ENCODE data around the gene KLHDC8B.
A peak's percentile ranks its signal among the peaks of the same experiment; 100 is the strongest.

The KLHDC8B gene

DNA sequence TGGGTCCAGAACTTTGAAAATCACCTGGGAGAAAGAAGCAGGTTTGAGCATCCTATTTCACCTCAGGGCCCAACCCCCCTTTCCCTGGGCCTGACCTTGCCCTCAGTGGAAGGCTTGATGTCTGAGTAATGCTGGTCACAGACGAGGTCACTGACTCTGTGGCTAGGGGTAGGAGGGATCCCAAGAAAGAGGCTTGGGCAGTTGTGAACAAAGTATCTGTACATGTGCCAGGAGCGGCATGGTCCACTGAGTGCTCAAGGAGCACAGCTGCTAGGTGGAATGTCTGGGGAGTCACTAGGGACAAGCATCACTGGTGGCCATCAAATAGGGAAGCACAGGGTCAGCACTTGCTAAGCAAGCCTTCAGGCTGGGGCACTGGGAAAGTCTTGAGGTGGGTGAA is 12.6 kb upstream of the KLHDC8B start:
- DNase-seq (ENCODE audit: low read depth) = no peak

DNA sequence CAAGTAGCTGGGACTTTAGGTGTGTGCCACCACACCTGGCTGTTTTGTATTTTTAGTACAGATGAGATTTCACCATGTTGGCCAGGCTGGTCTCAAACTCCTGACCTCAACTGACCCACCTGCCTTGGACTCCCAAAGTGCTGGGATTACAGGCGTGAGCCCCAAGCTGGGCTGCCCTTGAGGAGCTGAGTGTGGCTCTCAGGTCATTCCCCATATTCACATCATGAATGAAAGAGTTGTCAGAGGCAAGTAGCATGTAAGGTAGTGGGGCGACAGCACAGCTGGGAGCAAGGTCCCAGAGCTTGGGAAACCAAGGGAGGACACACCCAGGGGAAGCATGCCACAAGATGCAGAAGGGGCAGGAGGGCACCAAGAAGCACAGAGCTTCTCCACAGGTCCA is 10.2 kb upstream of the KLHDC8B start:
- DNase-seq (ENCODE audit: low read depth) = no peak

DNA sequence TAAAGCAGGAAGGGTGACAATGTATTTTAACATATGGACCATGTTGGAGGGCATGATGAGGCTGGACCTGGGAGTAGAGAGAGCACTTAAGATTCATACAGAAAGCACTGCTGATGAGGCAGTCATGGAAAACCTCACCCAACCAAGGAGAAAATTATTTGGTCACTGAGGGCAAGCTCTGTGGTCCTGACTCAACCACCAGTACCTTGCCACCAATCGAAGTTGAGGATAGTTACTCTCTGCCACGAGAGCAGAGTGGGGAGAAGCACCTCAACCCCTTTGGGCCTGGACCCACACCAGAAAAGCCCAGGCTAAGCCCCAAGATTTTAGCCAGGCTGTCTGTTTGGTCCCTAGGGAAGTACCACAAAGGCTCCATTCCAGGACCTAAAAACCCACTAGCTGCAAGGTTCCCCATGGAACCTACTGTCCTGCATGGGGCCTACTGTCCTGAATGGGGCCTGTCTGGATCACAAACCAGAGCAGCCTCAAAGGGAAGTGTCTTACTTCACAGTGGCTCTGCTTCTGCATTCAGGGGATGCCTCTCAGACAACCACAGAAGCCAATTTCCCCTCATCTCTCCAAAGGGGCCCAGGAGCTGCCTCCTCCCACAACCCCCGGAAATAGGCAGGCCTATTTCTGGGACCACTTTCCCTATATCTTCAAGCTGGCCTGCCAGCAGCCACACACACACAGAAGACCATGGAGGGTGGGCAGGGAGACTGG is 9.4 kb upstream of the KLHDC8B start:
- DNase-seq (ENCODE audit: low read depth) = no peak

DNA sequence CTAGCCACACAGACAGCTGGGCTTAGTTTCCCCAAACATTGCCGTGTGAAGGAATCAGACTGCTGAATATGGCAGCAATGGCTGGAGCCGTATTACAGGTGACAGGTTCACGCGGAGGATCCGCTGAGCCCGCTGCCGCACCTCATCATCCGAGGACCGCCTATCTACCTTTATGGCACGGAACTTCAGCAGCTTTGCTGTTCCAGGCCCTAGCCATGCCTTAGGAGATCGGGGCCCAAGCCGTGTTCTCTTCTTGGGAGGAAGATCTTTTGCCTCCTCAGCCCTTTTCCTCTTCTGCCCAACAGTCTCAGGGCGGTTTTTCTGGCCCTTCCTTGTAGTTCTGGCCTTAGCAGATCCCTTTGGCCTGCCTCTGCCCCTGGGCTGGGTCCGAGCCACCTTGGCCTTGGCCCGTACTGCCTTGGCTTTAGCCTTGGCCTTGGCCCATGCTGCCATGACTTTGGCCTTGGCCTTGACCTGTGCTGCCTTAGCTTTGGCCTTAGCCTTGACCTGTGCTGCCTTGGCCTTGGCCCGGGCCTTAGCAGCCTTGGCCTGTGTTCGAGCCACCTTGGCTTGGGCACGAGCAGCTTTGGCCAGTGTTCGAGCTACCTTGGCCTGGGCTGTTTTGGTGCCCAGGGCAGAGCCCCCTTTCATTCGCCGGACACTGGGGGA is 8.5 kb upstream of the KLHDC8B start:
- DNase-seq (ENCODE audit: low read depth) = no peak

DNA sequence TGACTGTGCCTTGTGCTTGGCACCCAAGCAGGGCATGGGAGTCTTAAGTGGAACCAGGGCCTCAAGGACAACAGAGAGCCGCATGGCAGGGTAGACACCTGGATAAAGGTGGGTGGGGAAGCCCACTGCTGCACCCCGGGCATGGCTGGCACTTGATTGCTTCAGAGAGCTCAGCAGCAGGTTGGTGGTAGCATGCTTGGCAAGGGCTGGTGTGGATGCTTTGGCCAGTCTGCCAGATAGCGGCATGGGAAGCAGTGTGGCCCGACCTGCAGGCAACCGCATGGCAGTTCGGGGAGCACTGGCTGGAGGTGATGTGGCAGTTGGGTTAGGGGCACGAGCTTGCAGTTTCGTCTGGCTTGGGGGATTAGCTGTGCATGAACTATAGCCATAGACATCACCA is 7.8 kb upstream of the KLHDC8B start:
- no peak for DNase-seq (ENCODE audit: low read depth)

DNA sequence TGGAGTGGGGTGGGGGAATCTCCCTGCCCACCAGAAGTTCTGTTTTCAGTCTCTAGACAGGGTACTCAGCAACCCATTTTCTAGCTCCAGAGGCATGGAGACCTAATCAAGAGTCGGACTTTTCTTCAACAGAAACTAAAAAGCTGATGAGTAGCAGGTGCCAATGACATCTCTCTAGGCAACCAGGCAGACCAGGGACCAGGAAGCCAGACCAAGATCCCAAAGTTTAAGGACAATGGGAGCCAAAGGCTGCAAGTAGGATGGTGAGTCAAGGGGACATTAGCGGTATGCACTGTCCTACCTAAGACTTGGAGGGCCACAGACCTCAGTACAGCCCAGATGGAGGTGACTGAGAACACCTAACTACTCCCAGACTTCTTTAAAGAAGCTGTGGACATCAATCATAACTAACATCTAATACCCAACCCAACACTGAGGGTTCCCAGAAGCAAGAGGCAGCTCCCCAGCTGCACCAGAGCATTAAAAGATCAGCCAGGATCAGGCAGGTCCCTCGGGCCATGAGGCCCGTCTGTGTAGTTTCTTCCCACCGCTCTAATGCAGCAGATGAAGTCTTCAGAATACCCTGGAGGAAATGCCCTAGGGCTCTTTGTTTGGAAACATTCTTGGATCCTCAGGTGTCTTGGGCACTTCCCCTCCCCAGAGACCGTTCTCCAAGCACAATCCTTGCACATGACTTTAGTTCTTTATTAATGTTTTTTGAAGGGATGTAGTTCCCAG is 6.2 kb upstream of the KLHDC8B start:
- DNase-seq (ENCODE audit: low read depth) = no peak

DNA sequence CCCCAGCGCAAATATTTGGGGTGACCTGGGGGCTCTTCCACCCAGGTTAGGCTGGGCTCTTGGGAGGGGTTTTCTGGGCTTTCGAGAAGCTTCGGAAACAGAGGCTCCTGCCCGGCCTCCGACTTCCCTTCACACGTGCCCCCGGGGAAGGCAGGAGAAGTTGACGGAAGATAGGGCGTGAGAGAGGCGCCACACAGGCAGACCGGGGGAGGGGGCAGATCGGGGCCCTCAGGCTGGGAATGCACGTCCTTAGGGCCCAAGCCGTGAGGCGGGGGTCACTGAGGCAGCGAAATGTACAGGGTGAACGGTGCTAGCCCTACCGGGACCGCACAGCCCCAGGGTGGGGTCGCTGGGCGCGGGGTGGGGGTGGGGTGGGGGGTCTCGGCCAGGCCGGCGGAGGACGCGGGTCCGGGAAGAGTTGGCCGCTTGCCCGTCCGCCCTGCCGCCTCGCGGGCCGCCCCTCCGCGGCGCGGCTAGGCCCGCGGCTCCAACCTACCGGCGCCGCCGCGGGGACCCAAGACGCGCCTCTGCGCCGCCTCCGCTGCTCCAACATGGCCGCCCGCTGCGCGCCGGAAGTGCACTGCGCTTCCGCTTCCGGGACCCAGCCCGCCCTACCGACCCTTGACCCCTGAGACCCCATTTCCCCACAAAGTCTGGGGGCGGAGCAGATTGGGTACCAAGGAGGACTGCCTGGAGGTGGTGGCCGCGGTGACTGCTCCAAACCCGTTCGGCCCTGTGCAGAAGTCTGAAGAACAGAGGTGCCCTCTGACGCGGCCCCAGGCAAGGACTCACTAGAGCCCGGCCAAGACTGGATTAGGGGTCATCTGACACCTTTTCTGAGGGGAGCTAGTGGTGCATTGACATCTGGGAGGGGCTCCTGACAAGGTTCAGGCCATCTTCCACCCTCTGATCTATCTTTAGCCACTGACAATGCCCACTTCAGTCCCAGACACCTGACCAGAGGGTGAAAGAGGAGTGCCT is 5.3 kb upstream of the KLHDC8B start, which contains the start of gene CCDC71:
CCDC71 (minus strand) TSS at position 561 of the 981 bp plus-strand sequence. CDS start 2,123 bp downstream, outside the sequence.
- DNase-seq (ENCODE audit: low read depth) = peak; percentile 9

DNA sequence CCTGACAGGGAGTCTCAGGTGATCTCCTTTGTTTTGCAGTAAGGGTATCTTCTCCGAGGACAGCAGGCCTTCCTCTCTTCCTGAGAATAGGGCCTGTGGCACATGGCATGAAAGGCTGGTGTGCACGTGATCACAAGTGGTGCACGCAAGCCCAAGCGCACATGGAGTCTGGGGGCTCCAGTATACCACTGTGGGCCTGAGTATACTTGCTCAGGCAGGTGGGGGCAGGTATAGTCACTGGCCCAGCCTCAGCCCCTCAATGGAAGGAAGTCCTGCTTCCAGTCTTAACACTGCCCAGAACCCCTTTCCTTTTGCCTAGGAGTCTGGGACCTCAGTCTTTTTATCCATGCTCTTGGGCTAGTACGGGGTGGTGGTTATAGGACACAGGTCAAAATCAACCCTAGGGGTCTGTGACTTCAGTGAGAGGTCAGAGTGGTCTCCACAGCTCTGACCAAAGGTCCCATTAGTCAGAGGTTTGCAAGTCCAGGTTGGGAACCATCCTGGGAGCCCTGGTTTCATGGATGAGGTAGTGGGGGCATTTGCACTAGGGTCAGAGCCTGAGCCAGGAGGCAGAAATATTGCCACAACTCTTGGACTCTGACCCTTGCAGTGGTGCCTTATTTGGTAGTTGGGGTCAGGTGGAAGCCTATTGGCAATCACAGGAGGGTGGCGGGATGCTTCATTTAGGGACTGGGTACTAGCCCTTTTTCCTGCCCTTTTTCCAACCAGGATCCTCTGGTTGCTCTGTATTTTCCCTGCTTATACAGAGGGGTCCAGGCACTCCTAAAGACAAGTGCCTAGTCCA is 4.4 kb upstream of the KLHDC8B start:
- DNase-seq (ENCODE audit: low read depth) = no peak

DNA sequence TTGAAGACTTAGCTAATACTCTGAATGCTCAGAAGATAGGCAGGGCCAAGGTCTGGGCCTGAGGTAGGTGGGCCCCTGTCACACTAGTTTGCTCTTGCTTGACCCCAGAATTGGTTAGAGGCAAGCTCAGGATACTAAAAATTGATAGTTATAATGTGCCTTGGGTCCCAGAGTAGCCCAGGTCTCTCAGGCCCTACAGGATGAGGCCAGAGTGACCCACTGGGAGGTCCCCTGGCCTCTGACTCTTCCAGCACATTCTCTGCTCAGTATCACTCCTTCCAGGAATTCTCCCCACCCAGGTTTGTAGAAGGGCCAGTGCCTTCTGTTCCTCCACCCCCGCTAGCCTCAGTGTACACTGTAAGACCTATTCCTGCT is 667 bp upstream of the KLHDC8B start:
- DNase-seq (ENCODE audit: low read depth) = no peak

DNA sequence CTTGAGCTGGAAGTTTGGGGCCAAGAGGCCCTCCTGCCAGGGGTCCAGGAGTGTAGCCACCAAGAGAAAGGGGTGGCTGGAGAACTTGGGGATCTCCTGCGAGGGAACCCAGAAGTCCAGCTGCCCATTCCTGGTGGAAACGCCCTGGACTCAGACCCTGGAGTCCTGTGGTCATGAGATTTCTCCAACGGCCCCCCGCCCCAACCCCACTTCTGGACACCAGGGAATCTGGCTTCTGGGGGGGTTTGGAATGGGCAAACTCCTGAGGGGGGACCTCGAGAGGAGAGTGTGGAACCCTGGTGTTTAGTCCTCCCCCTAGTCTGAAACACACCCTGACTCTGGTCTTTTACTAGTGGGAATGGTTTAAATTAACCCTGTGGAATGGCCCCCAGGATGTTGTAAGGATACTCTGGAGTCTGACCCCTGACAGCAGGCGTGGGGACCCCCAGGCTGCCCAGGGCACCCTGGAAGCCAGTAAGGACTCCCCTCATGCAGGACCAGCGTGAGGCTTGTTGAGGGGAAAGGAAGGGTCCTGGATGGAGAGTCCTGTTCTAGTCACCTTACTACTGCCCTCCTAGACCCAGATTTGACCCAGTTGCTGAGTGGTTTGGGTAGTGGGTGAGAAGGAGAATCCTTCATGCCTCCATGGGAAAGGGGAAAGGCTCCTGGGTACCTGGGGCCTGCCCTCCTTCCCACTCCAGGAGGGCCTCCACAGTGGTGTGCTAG is 540 bp downstream of the KLHDC8B start:
- DNase-seq (ENCODE audit: low read depth) = no peak

DNA sequence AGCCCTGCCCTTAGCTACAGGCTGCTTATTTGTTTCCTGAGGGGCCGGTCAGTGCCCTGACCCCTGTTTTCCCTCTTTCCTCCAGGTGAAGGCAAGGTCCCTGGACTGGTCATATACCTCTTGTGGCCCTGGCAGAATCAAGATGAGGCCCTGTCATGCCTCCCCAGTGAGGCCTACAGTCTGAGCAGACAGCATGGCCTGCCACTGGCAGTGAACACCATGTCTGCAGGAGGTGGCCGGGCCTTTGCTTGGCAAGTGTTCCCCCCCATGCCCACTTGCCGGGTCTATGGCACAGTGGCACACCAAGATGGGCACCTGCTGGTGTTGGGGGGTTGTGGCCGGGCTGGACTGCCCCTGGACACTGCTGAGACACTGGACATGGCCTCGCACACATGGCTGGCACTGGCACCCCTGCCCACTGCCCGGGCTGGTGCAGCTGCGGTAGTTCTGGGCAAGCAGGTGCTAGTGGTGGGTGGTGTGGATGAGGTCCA is 1.2 kb downstream of the KLHDC8B start:
- DNase-seq (ENCODE audit: low read depth) = no peak

DNA sequence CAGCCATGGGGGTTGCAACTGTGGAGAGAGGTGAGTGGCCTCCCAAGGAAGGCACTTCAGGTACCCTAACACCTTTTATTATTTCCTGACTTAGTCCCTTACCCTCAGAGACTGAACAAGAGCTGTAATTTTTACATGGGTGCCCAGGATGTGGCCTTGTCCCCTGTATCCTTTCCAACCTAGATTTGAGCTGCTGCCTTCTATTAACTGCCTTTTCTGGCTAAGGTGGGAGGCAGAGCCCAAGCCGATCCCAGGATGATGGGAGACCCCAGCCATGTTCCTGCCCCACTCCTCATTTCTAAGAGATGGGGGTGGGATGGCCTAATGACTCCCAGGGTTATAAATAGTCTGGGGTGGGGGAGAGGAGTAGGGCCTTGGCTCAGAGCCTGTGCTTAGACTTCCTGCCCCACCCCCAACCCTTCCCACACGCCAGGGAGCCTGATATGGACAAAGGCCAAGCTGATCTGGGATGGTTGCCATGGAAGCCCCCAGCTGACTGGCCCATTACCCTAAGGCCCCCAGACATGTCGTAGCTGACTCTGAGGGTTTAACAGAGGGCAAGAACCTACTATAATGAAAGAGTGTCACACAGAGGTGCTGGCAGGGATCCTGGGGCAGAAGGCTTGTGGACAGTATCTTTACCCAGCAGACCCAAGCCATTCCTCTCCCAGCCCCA is 1.9 kb downstream of the KLHDC8B start:
- DNase-seq (ENCODE audit: low read depth) = no peak

DNA sequence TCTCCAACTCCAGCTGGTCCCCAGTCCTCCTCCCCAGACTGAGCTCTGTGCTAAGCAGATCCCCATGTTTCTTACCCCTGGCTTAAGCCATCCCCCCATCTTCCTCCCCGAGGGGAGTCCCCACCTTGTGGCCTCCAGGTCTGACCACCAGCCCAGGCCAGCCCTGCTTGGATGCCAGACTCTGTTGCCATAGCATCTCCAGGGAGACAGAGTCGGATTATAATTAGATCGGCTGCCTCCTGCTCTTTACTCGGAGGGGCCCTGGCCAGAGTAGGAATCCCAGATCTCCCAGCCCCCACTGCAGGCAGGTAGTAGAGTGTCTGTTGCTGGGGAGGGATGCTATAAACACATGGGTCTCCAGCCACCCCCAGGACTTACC is 2.4 kb downstream of the KLHDC8B start:
- DNase-seq (ENCODE audit: low read depth) = no peak

DNA sequence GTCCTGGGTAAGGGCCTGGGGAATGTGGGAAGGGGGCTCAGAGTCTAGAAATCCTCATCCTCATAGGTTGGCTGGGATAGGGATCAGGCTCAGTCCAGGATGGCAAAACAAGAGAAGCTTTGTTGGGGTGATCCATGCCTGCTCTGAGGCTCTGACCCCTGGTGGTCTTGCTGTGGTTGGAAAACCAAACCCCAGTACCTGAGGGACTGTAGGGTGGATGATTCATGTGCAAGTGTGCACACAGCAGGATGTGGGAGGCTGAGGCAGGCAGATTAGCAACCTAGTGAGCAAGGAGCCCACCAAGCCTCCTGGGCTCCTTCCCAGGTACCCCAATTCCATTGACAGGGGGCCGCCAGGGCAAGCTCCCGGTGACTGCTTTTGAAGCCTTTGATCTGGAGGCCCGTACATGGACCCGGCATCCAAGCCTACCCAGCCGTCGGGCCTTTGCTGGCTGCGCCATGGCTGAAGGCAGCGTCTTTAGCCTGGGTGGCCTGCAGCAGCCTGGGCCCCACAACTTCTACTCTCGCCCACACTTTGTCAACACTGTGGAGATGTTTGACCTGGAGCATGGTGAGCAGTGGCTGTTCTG is 3.1 kb downstream of the KLHDC8B start:
- DNase-seq (ENCODE audit: low read depth) = no peak

DNA sequence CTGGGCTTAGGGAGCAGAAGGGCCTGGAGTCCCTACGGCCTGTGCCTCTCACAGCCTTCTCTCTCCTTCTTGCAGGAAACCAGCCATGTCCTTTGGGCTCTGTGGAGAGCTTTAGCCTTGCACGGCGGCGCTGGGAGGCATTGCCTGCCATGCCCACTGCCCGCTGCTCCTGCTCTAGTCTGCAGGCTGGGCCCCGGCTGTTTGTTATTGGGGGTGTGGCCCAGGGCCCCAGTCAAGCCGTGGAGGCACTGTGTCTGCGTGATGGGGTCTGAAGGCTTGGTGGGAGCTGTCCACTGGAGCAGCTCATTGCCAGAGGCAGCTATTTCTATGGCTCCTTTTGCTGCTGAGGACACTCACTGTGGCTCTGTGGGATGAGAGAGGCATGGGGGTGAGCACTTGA is 4.1 kb downstream of the KLHDC8B start:
- no peak for DNase-seq (ENCODE audit: low read depth)

DNA sequence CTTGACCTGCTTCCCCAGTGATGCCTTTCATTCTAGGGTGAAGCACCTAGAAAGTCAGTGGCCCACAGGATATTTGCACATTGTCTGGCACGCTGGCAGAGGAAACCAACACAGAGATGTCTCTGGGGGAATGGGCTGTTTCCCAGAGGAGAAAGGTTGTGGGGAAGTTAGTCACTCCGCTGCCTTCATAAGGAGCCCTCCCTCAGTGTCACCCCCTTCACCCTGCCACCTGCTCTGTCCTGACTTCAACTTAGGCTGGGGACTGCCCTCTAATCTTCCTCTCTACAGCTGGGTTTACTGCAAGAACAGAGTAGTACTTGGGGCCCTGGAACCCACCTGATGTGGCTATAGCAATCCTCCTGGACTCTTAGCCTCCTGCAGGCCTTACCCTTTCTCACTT is 5.7 kb downstream of the KLHDC8B start:
- DNase-seq (ENCODE audit: low read depth) = no peak

DNA sequence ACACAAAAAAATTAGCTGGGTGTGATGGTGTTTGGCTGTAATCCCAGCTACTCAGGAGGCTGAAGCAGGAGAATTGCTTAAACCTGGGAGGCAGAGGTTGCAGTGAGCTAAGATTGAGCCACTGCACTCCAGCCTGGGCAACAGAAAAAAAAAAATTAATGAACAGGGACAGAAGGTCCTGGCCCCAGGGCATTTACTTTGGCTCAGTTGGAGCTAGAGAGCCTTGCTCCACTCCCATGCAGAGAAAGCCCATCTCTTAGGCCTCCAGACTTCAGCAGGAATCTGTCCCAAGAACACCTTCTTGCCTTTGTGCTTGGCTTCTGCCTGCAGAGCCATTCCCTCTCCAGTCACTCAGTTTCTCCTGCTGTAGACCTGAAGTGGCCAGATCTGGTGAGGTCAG is 8.7 kb downstream of the KLHDC8B start:
- no peak for DNase-seq (ENCODE audit: low read depth)

DNA sequence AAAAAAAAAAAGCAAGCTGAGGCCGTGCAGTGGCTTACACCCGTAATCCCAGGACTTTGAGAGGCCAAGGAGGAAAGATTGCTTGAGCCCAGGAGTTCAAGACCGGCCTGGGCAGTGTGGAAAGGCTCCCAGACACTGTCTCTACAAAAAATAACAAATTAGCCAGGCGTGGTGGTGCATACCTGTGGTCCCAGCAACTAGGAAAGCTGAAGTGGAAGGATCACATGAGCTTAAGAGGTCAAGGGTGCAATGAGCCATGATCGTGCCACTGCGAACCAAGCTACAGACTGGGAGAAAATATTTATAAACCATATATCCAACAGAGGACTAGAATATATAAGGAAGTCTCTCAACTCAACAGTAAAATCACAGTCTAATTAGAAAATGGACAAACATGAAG is 10.0 kb downstream of the KLHDC8B start:
- no peak for DNase-seq (ENCODE audit: low read depth)

DNA sequence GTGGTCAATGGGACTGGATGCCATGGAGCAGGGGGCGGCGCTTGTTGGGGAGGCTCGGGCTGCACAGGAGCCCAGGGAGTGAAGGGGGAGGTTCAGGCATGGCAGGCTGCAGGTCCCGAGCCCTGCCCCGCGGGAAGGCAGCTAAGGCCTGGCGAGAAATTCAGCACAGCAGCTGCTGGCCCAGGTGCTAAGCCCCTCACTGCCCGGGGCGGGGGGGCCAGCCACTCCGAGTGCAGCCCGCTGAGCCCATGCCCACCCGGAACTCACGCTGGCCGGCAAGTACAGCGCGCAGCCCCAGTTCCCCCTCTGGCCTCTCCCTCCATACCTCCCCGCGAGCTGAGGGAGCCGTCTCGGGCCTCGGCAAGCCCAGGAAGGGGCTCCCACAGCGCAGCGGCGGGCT is 11.3 kb downstream of the KLHDC8B start:
- no peak for DNase-seq (ENCODE audit: low read depth)
